ENCODE results near the gene NSRP1.
"Not testable (repeated sequence)": the region's sequence is repeated elsewhere in the genome, so short reads cannot be mapped to it uniquely, and the experiment has no call there.

Gene NSRP1

GRCh38 chr17:30116661-30117551, at the start of gene NSRP1:
TSS of gene NSRP1 (plus strand) at chr17:30116816. CDS start at chr17:30116844, 28 bp downstream.
- peak; percentile 94 for DNase-seq (ENCODE audit: low spot score)

- no peak for DNase-seq (ENCODE audit: low spot score)
Observed at GRCh38 chr17:30068465-30068864, 48.2 kb upstream of the NSRP1 start.

GRCh38 chr17:30074254-30074653, 42.4 kb upstream of the NSRP1 start:
- DNase-seq (ENCODE audit: low spot score): no peak

- no peak for DNase-seq (ENCODE audit: low spot score)
Observed at GRCh38 chr17:30074730-30075129, 41.9 kb upstream of the NSRP1 start.

- no peak for DNase-seq (ENCODE audit: low spot score)
Observed at GRCh38 chr17:30082773-30083172, 33.8 kb upstream of the NSRP1 start.

GRCh38 chr17:30084788-30085187, 31.8 kb upstream of the NSRP1 start:
- DNase-seq (ENCODE audit: low spot score): no peak

GRCh38 chr17:30086896-30087295, 29.7 kb upstream of the NSRP1 start:
- DNase-seq (ENCODE audit: low spot score): no peak

- not testable (repeated sequence) for DNase-seq (ENCODE audit: low spot score)
Observed at GRCh38 chr17:30087431-30087830, 29.2 kb upstream of the NSRP1 start.

GRCh38 chr17:30091121-30091670, 25.4 kb upstream of the NSRP1 start:
- no peak for DNase-seq (ENCODE audit: low spot score)

- DNase-seq (ENCODE audit: low spot score): no peak
Observed at GRCh38 chr17:30091771-30092170, 24.8 kb upstream of the NSRP1 start.

GRCh38 chr17:30092886-30093285, 23.7 kb upstream of the NSRP1 start:
- no peak for DNase-seq (ENCODE audit: low spot score)

GRCh38 chr17:30093463-30094147, 23.0 kb upstream of the NSRP1 start:
- DNase-seq (ENCODE audit: low spot score): peak; percentile 75

GRCh38 chr17:30095507-30096244, 20.9 kb upstream of the NSRP1 start:
- DNase-seq (ENCODE audit: low spot score): peak; percentile 25

- DNase-seq (ENCODE audit: low spot score): no peak
Observed at GRCh38 chr17:30101686-30102390, 14.8 kb upstream of the NSRP1 start.

- no peak for DNase-seq (ENCODE audit: low spot score)
Observed at GRCh38 chr17:30103921-30104320, 12.7 kb upstream of the NSRP1 start.

GRCh38 chr17:30104575-30105339, 11.9 kb upstream of the NSRP1 start:
- DNase-seq (ENCODE audit: low spot score): peak; percentile 74

GRCh38 chr17:30112794-30113193, 3.8 kb upstream of the NSRP1 start:
- no peak for DNase-seq (ENCODE audit: low spot score)

- no peak for DNase-seq (ENCODE audit: low spot score)
Observed at GRCh38 chr17:30113213-30113612, 3.4 kb upstream of the NSRP1 start.

- DNase-seq (ENCODE audit: low spot score): no peak
Observed at GRCh38 chr17:30116345-30116660, 313 bp upstream of the NSRP1 start.

- DNase-seq (ENCODE audit: low spot score): no peak
Observed at GRCh38 chr17:30117675-30118081, 1.1 kb downstream of the NSRP1 start.

- DNase-seq (ENCODE audit: low spot score): not testable (repeated sequence)
Observed at GRCh38 chr17:30118635-30119034, 2.0 kb downstream of the NSRP1 start.

Measured in CD4-positive, alpha-beta T cell treated with Interleukin-2 at 100 ng/mL for 4 hours (primary cell).